ENCODE results near the gene IYD. TPM values are rescaled to one million over a fixed set of nuclear protein-coding genes. Genes with fewer than 3 reads are reported as not detected.

Gene IYD
- 0.03 and 0.08 TPM in 2 replicates for polyA plus RNA-seq (2011; rRNA removed)
- polyA plus RNA-seq (2012; cell fraction: cytosol; rRNA removed), result 0.01 TPM in 1 of 2 replicates, not detected in the other
- polyA plus RNA-seq (2012; cell fraction: nucleus; rRNA removed), result not detected in 2 replicates
- polyA plus RNA-seq (2017; fragmentation: RNase III; extraction: RNeasy Plus Mini Kit Qiagen cat#74134 plus additional on column Dnase treatment), result not detected in 3 replicates
- polyA minus RNA-seq (2011; rRNA and poly(A)+ RNA removed), result not detected in 2 replicates

GRCh38 chr6:150368762-150369161 is at the start of gene IYD:
TSS of gene IYD (plus strand) at chr6:150369012. CDS start at chr6:150369032, 20 bp downstream.
- TF ChIP-seq SMC3 (IDR thresholded peaks at IDR 0.05) (no peak), TP53 (CRISPR knock-in tag; IDR thresholded peaks at IDR 0.05) (no peak), EHF (CRISPR knock-in tag; IDR thresholded peaks at IDR 0.05) (no peak), MAX (IDR thresholded peaks at IDR 0.05) (no peak), TFCP2L1 (CRISPR knock-in tag; IDR thresholded peaks at IDR 0.05) (no peak), CBX2 (IDR thresholded peaks at IDR 0.05; ENCODE audit: borderline replicate concordance, low read depth) (no peak), NR3C1 (IDR thresholded peaks at IDR 0.05) (no peak), ESRRA (IDR thresholded peaks at IDR 0.05; ENCODE audit: borderline replicate concordance, low read length) (no peak), NFE2L2 (conservative IDR thresholded peaks at IDR 0.05; ENCODE audit: low read length) (no peak), FOSB (CRISPR knock-in tag; IDR thresholded peaks at IDR 0.05) (no peak), ZFP36 (IDR thresholded peaks at IDR 0.05; ENCODE audit: borderline replicate concordance, partially characterized antibody) (no peak), ZSCAN20 (CRISPR knock-in tag; IDR thresholded peaks at IDR 0.05) (no peak), RARB (CRISPR knock-in tag; IDR thresholded peaks at IDR 0.05) (no peak), ZC3H11A (IDR thresholded peaks at IDR 0.05) (no peak), POLR2AphosphoS2 (conservative IDR thresholded peaks at IDR 0.05; ENCODE audit: low read length) (no peak), CTCF (IDR thresholded peaks at IDR 0.05) (no peak), CBX8 (IDR thresholded peaks at IDR 0.05) (no peak), EP300 (IDR thresholded peaks at IDR 0.05) (no peak)
- FAIRE-seq, result no peak
- DNase-seq (ENCODE audit: low read depth in 1 of 2, low spot score in 1 of 2), result no peak
- H3K9me3 ChIP-seq, result no peaks in the 10 kb centered on the region
- CTCF ChIA-PET, result no interaction called here
- H3K4me2 ChIP-seq, result no peak within 1 kb of the TSS
- no peak within 1 kb of the TSS for H3K27ac ChIP-seq
- 53% methylated on average over 8 of the region's 8 CpGs for WGBS (ENCODE audit: missing lambda C conversion rate)
- H3K4me1 ChIP-seq, result no peaks in the 10 kb centered on the region
- POLR2A ChIA-PET, result no interaction called here
- ATAC-seq, result no peak
- H3K4me3 ChIP-seq, result no peak within 1 kb of the TSS

- no peaks in the 10 kb centered on the region for H3K4me1 ChIP-seq
- H3K27ac ChIP-seq, result no peak overlapping the region
- ATAC-seq, result no peak
- no peak for DNase-seq (ENCODE audit: low read depth in 1 of 2, low spot score in 1 of 2)
- 43% methylated on average over 4 of the region's 4 CpGs for WGBS (ENCODE audit: missing lambda C conversion rate)
- H3K4me2 ChIP-seq, result no peak overlapping the region
- POLR2A ChIA-PET, result no interaction called here
- CTCF ChIA-PET, result interaction anchor here (1.2 kb wide), 1 partner anchor 15 kb away, joined by 4 read pairs; no protein-coding TSS in a partner anchor
- no peak for FAIRE-seq
- no peak overlapping the region for H3K4me3 ChIP-seq
- no peaks in the 10 kb centered on the region for H3K9me3 ChIP-seq
- TF ChIP-seq HEYL (CRISPR knock-in tag; IDR thresholded peaks at IDR 0.05) (no peak), CTCF (IDR thresholded peaks at IDR 0.05) (no peak), RNF2 (IDR thresholded peaks at IDR 0.05; ENCODE audit: borderline replicate concordance, low read depth) (no peak), REST (IDR thresholded peaks at IDR 0.05) (no peak), HOXB13 (CRISPR knock-in tag; IDR thresholded peaks at IDR 0.05; ENCODE audit: low read depth) (no peak), RCOR1 (IDR thresholded peaks at IDR 0.05; ENCODE audit: low read depth, low read length) (no peak), KDM1A (IDR thresholded peaks at IDR 0.05; ENCODE audit: low read depth) (no peak), NPAS2 (CRISPR knock-in tag; IDR thresholded peaks at IDR 0.05; ENCODE audit: borderline replicate concordance) (no peak), CHD4 (IDR thresholded peaks at IDR 0.05; ENCODE audit: borderline replicate concordance) (no peak), ELK1 (IDR thresholded peaks at IDR 0.05; ENCODE audit: low read depth, low read length) (no peak), ZSCAN20 (CRISPR knock-in tag; IDR thresholded peaks at IDR 0.05) (no peak), RAD21 (conservative IDR thresholded peaks at IDR 0.05 in 1 of 2, IDR thresholded peaks at IDR 0.05 in 1 of 2) (no peak), FOSL2 (IDR thresholded peaks at IDR 0.05) (no peak), FOSL2 (CRISPR knock-in tag; IDR thresholded peaks at IDR 0.05) (no peak), JUNB (IDR thresholded peaks at IDR 0.05) (no peak)
These were observed 48.9 kb upstream of the IYD start for GRCh38 chr6:150319924-150320323.
